Gastroesophageal sphincter (tissue), 3 donors: ENCODE results near the gene PHF2.

Source experiments
- CTCF ChIP-seq, 4 experiments: fragments of 200-600 bp in 2 of 4; fragments of 450-650 bp in 2 of 4; sonication (generic) in 1 of 4; IDR thresholded peaks; one replicate each; pipeline ENCODE4 v1.5.1; 2017 to 2019; ENCODE audit warnings: antibody characterized with exemption in 4 of 4, mild to moderate bottlenecking in 2 of 4, moderate library complexity in 2 of 4
- POLR2A ChIP-seq, 2 donors: fragments of 450-650 bp; IDR thresholded peaks; one replicate each; pipeline ENCODE4 v1.6.1; 2017; ENCODE audit warnings: antibody characterized with exemption in 2 of 2, mild to moderate bottlenecking in 2 of 2, moderate library complexity in 1 of 2
- POLR2AphosphoS5 ChIP-seq: sonication (generic); formaldehyde crosslinking; IDR thresholded peaks from one replicate; pipeline ENCODE4 v1.6.1; 2017; ENCODE audit warnings: antibody characterized with exemption

GRCh38 chr9:93574900-93575795, 1.2 kb upstream of the PHF2 start:
- TF ChIP-seq POLR2AphosphoS5: no peak
- no peak for TF ChIP-seq CTCF (IDR thresholded peaks at IDR 0.05)
- TF ChIP-seq POLR2A (IDR thresholded peaks at IDR 0.05): no peak
